Measurements from ENCODE around the gene TARS1.

- no peak for TF ChIP-seq EHF (CRISPR knock-in tag; IDR thresholded peaks at IDR 0.05)
- TF ChIP-seq CTCF (IDR thresholded peaks at IDR 0.05): no peak
- no peak for TF ChIP-seq POLR2A (IDR thresholded peaks at IDR 0.05; ENCODE audit: low read length)
- no peak for TF ChIP-seq JUN (IDR thresholded peaks at IDR 0.05)
- TF ChIP-seq, protein P1, sequence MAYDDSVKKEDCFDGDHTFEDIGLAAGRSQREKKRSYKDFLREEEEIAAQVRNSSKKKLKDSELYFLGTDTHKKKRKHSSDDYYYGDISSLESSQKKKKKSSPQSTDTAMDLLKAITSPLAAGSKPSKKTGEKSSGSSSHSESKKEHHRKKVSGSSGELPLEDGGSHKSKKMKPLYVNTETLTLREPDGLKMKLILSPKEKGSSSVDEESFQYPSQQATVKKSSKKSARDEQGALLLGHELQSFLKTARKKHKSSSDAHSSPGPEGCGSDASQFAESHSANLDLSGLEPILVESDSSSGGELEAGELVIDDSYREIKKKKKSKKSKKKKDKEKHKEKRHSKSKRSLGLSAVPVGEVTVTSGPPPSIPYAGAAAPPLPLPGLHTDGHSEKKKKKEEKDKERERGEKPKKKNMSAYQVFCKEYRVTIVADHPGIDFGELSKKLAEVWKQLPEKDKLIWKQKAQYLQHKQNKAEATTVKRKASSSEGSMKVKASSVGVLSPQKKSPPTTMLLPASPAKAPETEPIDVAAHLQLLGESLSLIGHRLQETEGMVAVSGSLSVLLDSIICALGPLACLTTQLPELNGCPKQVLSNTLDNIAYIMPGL (CRISPR knock-in tag; IDR thresholded peaks at IDR 0.05; ENCODE audit: borderline replicate concordance): no peak
- no peak for TF ChIP-seq ELK1 (IDR thresholded peaks at IDR 0.05; ENCODE audit: low read depth, low read length)
- TF ChIP-seq USF2 (IDR thresholded peaks at IDR 0.05): no peak
- no peak for TF ChIP-seq ZFP36 (IDR thresholded peaks at IDR 0.05; ENCODE audit: borderline replicate concordance, partially characterized antibody)
- TF ChIP-seq MYC (IDR thresholded peaks at IDR 0.05; ENCODE audit: borderline replicate concordance, low read length): no peak
- no peak for TF ChIP-seq BHLHE40 (IDR thresholded peaks at IDR 0.05; ENCODE audit: low read depth, low read length)
- no peak for TF ChIP-seq RNF2 (IDR thresholded peaks at IDR 0.05; ENCODE audit: borderline replicate concordance, low read depth)
These were observed 7.2 kb upstream of the TARS1 start for GRCh38 chr5:33433303-33434240.

Data from A549 (cell line).